CD4-positive, alpha-beta T cell treated with Interleukin-2 at 100 ng/mL for 4 hours (primary cell): ENCODE data around the gene MYB.
"Not testable (repeated sequence)": the region's sequence is repeated elsewhere in the genome, so short reads cannot be mapped to it uniquely, and the experiment has no call there.

Source experiments
- DNase-seq: peaks from one replicate; pipeline ENCODE4 v3.0.0-alpha.2; 2020; ENCODE audit warnings: low spot score

MYB gene

DNA sequence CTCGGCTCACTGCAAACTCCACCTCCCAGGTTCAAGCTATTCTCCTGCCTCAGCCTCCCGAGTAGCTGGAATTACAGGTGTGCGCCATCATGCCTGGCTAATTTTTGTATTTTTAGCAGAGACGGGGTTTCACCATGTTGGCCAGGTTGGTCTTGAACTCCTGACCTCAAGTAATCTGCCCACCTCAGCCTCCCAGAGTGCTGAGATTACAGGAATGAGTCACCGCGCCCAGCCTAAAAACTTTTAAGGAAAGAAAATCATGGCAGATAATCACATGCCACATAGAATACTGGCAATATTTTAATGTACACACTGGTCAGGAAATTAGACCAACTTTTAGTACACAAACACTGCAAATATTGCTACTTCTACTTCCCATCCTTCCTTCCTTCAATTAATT, 16.7 kb upstream of the MYB start:
- DNase-seq, result not testable (repeated sequence)

DNA sequence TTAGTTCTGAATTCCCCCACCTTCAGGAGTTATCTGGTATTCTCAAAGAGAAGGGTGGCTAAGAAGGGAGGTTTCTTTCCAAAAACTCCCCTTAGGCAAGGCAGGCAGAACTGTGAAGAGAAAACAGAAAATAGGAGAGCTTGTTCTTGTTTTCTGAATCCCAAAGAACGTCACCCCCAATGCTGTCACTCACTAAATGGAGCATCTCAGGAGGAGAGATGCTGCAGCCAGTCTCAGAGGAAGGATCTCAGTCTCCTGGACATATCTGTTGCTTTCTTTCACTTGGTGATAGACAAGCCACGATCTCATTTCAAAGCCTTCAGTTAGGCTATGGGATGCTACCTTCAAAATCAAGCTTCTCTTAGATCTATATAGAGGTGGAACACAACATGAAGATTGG, 16.1 kb upstream of the MYB start:
- no peak for DNase-seq

DNA sequence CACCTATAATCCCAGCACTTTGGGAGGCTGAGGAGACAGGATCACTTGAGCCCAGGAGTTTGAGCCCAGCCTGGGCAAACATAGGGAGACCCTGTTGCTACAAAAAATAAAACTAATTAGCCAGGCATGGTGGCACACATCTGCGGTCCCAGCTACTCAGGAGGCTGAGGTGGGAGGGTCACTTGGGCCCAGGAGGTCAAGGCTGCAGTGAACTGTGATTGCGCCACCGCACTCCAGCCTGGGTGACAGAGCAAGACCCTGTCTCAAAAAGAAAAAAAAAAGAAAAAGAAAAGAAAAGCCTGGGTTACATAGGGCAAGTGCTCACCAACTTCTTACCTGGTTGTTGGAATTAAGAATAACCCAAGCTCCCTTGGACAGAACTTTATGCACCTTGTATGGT, 14.6 kb upstream of the MYB start:
- no peak for DNase-seq

DNA sequence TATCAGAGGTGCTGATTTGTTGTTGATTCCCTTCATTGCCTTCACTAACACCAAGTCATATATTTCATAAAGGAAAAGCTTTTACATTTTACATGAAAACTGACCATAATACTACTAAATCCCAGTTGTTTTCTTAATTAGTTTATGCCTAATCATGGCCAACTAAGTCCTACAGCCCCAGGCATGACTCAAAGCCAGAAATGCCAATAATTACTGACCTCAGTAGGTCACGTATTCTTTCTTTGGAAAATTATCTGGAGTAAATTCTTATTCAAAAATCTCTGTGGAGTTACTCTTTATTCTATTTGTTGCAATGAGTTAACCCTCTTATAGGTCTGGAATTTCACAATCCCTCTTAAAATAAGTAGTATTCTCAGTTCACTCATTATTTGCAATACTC, 13.5 kb upstream of the MYB start:
- DNase-seq, result no peak

DNA sequence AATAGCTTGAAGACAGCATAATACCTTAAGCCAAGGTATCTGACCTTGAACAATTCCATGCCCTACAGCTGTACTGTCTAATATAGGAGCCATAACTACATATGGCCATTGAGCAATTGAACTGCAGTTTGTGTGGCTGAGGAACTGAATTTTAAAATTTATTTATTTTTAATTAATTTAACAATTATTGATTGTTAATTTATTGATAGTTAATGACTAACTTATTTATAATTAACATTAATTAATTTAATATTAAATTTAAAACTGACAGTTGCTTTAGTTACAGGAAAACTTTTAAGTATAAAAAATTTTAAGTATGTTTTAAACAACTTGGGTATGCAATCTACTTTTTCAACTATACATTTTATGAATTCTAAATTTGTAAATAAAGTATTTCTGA, 12.3 kb upstream of the MYB start:
- no peak for DNase-seq

DNA sequence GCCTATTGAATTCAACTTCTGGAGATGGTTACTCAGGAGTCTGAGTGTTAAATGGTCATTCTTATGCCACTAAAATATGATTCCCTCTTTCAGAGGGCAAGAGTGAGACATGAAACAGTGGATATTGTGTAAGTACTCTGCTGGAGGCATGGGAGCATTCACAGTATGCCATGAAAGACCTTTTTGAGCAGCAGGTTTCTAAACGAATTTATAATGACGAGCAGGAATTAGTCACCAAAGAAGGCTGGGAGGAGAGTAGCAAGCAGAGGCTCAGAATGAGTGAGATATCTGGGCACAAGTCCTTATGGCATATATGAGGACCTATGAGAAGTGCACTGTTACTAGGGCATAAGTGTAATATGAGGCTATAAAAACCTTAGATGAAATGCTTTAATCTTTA, 10.9 kb upstream of the MYB start:
- DNase-seq, result no peak

DNA sequence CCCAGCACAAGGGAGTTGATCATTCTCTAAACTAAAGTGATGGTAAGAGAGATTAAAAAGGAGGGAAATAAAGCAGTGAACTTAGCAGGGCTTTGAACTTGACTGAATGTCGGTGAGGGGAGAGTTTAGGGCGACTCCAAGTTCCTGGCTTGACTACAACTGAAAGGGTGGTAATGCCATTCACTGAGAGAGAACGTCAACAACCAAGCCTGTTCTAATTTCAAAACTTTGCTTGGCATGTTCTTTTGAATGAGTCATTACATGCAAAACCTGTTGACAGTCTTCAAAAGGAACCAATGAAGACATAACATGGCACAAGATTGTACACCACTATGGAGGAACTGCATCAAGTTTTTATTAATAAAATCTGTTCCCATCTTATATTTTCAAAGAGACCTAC, 10.3 kb upstream of the MYB start:
- peak; percentile 19 for DNase-seq

DNA sequence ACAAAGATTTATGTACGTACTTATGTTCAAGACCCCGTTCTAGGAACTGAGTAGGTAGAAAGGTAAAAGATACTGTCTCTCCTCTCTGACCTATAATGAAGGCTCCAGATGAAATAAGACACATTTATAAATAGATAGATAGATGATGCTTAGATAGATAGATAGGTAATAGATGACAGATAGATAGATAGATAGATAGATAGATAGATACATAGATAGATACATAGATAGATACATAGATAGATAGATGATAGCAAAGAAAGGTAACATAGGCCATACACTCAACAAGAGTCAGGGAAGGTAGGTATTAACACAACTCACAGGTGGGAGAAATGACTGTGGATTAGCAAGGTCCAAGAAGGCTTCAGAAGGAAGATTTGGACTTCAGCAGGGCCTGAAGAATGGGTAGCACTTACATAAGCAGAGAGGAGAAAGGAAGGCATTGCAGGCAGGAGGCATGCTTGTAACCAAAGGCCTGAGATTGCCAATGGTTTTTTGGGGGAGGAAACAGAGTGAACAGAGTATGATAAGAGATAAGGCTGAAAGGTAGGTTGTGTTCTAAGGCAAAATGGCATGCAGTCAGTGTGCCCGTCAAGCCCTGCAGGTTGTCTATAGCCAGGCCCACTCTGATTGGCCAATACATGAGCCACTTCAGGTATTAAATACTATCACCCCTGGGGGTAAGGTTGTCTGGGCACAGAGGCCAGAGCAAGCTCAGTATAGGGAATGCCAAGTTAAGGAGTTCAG, 7.7 kb upstream of the MYB start:
- DNase-seq, result no peak

DNA sequence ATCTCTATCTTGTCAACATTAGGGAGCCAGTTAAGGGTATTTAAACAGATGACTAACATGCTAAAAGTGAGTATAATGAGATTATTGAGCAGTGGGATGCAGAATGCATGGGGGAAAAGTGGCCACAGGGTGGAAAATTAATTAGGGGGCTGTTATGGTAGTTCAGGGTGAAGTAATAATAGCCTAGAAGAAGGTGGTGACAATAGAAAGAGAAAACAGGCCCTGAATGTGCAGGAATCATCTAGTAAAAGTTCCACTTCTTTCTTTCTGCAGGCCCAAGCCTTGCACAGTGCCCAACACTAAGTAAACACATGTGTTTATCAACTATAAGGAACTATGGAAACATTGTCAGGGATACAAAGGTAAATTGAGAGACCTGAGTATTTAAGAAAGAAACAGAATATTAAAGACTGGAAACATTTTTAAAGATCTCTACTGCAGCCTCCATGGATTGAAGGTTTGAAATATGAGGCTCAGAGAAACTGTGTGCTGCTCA, 7.1 kb upstream of the MYB start:
- no peak for DNase-seq

DNA sequence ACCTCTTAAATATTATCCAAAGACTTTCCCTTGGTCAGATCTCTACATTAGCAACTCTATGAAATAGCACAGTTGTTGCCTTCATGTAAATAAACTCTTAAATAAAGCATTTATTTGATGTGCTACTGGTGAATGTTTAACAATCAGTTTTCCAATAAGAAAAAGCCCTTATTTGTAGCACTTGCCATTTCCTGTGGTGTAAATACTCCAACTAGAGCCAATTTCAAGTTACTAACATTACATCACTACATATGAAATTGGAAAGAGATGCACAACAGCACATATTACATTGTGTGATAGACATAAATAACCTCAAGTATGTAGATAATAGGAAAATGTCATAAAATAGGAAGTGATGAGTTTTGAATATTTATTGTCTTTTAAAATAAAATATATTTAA, 5.0 kb upstream of the MYB start:
- no peak for DNase-seq

DNA sequence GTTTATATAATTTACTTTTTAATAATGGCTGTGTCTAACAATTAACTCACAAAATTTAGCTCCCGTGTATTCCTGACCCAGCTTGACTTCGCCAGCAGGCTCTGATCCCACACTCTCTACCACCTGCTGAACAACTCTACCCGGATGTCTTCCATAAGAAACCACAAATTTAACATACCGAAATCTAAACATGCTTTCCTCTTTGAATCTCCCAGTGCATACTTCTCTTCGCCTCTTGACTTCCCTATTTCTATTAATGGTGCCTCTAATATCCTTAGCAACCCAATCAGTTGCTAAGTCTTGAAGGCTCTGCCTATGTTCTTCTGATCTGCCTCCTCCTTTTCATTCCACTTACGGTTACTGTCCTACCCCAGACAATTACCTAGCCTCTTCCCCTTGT, 4.6 kb upstream of the MYB start:
- no peak for DNase-seq

DNA sequence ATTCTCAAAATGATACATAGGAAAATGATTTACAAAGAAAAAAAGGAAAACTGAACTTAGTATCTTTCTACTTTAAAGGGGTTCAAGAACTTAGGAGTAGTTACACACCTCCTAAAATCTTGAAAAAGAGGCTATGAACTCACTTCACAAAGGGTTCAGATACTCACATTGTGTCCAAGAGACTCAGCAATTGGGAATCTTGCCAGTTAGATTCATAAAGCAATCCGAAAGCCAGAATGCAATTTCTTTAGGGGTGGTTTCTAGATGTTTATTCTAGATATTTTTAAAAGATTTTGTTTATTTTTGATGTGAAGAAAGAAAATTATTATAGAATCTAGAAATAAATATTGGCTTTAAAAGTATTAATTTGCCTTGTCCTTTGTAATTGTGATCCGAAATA, 1.7 kb upstream of the MYB start:
- no peak for DNase-seq

DNA sequence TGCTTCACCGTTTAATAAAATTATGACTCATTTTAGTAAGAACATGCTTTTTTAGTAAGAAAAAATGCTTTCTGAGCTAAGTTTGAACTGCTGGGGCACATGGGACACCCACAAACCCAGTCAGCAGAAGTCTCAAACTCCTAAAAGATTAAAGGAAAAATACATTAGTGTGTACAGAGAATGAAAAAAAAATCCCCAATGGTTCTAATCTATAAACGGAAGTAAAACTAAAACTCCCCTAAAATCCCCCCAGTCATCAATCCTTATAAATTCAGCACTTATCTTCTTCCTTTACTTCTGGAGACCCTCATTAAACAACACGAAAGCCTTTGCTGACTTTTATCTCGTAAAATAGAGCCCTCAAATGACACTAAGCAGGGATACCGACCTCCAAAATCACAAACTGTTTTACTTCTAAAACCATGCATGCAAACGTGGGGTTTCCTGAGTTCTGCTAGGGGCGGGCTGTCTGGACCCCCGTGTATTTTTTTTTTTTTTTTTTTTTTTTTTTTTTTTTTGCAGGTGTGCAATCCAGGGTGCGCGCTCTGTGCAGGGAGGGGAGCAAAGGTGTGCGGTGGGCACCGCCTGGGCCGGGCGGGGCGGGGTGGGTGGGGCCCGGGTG, 1.1 kb upstream of the MYB start:
- peak; percentile 62 for DNase-seq

DNA sequence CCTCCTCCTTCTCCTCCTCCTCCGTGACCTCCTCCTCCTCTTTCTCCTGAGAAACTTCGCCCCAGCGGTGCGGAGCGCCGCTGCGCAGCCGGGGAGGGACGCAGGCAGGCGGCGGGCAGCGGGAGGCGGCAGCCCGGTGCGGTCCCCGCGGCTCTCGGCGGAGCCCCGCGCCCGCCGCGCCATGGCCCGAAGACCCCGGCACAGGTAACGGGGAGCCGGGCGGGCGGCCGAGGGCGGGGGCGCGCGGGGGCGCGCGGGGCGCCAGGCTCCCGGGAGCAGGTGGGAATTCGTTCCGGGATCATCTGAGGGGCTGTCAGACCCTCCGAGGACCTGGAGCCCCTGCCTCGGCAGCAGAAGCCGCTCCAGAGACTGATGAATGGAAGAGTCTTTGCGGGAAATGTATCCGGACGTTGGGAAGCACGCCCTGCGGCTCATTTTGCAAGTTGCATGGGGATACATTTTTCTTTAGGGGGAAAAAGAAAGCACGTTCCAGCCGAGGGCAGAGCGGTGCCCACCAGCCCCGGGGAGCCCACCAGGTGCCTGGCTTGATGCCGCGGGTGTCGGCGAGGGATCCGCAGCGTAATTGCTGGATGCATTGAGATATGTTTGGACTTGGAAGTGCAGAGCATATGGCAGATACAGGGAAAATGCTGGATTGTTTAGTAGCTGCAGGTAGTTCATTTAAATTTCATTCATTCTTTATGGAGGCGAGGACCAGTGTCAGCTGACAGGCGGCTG, 394 bp downstream of the MYB start:
- no peak for DNase-seq

DNA sequence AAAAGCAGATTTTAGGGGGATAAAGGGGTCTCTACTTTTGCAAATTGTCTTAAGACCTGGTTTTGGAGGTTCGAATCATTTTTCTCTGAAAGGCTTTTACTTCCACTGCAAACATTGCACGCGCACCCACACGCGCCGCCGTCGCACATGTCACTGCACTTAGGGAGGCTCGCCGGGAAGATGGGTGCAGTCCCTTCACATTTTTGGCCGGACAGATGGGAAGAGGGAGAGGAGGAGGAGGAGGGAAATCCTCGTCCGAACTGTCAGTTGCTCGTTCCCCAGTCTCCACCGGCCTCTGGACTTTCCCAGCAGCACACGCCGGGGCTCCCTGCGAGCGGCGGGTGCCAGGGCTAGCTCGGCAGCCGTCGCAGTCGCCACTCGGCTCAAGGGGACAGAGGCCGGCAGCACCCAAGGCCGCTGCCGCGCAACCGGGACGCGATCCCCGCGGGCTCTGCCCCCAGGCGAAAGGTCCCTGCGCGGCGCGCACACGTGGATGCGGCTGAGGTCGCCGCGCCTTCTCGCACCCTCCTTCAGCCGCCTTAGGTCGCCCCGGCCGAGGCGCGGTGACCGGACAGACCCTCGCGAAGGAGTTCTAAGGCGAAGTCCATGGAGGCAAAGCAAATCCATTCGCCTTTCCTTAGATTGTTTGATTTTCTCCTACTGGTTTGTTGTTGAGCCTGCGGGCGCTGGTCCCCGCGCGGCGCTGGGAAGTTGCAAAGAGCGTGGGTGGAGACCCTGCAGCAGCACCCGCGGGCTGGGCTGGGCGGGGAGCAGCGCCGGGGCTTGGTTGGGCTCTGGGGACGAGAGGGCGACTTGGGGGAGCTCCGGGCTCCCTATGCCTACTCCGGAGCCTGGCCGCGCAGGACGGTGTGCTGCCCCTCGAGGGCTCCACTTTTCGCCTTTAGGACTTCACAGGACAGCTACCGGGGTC, 1.2 kb downstream of the MYB start:
- DNase-seq, result peak; percentile 31

DNA sequence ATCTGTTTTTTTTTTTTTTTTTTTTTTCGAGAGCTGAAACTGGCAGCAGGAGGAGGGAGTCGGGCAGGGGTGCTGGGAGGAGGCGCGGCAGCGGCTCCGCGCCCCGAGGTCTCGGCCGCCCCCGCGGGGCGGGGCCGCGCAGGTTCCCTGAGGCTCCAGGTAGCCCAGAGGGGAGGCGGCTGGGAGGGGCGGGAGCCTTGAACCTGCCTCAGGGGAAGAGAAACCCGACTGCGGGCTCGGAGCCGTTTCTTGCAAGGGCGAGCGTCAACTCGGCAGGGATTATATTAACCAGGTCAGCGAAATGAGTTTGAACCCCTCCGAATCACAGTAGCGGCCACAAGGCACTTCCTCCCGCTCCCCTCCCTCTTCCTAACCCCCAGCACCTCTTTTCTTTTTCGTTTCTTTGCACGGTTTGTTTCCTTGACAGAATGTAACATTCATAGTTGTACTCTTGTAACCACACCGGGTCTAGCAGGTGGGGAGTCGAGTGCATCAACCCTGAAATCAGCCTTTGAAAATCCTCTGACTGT, 2.0 kb downstream of the MYB start:
- DNase-seq, result peak; percentile 70

DNA sequence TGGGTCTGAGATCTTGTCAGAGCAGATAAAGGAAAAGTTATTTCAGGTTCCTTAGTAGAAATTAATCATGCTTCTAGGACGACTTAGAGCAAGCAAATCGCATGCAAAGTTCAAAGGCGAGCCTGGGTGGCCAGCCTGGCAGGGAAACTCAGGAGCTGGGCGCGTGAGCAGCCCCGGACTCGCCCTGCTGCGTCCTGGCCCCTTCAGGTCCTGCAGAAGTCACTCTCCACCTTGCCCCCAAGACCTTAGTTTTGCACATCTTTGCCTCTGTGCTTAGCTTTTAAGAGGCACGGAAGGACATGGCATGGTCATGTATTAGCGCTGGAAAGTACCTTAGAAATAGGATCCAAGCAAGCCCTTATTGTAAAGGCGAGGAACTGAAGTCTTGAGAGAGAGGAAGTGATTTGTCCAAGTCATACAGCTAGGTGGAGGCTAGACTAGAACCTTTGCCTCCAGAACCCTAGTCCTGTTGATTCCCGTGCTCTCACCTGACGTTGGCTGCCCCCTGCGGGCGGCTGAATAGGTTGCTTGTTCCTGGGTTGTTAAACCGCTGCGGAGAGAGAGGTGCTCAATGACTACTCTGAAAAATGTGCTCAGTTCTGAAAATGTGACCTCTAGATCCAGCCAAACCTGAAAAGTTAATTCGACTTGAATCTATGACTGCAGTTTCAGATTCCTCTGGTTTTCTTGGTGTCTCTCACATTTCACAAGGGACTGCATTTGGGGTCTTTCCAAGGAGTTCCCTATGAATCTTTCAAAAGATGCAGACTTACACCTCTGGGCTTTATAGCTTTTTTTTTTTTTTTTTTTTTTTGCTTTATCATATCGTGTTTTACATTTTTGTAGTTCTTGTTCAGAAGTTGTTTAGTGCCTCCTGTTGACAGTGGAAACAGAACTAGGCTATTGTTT, 2.7 kb downstream of the MYB start:
- peak; percentile 84 for DNase-seq

DNA sequence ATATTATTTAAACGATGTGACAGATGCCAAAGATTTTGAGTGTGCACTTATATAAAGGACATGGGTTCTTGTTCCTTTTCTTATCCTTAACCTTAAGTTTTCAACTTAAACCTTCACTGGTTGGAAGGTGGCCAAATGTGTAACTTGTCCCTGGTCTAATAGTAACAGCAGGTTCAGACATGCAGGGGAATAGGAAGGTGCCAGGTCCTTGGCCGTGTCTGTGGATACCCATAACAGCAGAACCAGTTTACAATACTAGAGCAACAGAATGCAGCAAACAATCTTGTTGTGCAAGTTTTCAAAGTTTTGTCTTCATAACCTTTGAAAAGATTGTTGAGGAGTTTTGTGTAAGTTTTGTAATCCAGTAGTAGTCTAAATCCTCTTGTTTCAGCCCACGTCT, 4.4 kb downstream of the MYB start:
- DNase-seq, result no peak

DNA sequence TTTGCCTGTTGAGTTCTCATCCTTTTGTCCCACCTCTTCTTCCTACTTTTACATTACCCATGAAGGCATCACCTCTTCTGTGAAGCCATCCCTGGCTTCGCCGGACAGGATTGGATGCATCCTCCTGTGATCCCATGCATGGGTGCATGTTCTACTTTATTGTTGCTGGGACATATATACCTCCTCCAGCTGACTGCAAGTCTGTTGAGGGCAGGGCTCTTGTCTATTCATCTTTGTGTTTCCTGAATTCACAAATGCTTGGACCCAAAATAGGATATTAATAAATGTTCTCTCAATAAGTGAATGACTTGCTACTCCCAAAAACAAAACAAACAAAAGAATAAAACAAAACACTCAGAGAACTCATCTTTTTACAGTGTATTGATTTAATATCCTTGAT, 5.1 kb downstream of the MYB start:
- DNase-seq, result no peak

DNA sequence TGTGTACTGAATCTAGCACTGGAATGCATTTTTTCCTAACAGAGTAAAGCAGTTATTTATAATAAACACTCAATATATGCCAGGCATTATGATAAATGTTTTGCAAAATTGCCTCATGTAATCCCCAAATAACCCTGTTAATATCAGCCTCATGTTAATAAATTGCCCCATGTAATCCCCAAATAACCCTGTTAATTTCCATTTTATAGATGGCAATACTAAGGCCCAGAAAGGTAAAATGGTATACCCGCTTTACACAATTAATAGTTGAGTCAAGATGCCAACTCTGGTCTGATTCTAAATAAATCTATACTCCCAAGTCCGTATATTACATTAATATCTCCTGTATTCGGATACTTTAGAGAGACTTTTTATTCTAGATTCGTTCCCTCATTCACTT, 6.3 kb downstream of the MYB start:
- DNase-seq, result no peak

DNA sequence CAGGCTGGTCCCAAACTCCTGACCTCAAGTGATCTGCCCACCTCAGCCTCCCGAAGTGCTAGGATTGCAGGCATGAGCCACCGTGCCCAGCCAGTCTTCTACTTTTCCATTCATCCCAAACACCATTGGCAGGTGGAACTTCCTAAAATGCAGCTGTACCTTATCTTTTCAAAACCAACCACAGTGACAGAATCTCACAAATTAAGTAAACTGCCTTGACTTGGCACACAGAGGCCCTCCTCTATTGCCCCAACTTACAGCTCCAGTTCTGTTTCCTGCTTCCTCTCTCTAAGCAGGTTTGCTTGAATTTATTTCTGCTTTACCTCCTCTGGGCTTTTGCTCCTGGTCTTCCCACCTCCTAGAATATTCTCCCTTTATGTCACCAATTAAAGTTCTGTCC, 7.6 kb downstream of the MYB start:
- no peak for DNase-seq
